Measurements from ENCODE around the gene ZYG11B. TPM values are rescaled to one million over a fixed set of nuclear protein-coding genes. Genes with fewer than 3 reads are reported as not detected.
A peak's percentile ranks its signal among the peaks of the same experiment; 100 is the strongest.

Gene ZYG11B
- total and polyA plus RNA-seq, 9 of the 15 experiments (the other 6 are each of a cell fraction or from before 2014, with no cell fraction given) = 4.9 to 22.2 (median 12.2) TPM

- TF ChIP-seq ZNF407 (IDR thresholded peaks at IDR 0.05; ENCODE audit: low read depth) (0 out of 2 replicates have a peak, but pooled peaks have one; percentile 4), GABPB2 (CRISPR knock-in tag; conservative IDR thresholded peaks at IDR 0.05) (no peak), ZNF696 (CRISPR knock-in tag; conservative IDR thresholded peaks at IDR 0.05) (no peak), GABPB1 (CRISPR knock-in tag; IDR thresholded peaks at IDR 0.05) (no peak), EHMT2 (IDR thresholded peaks at IDR 0.05) (no peak), ZNF134 (CRISPR knock-in tag; conservative IDR thresholded peaks at IDR 0.05) (no peak), ELK3 (CRISPR knock-in tag; IDR thresholded peaks at IDR 0.05) (no peak), CEBPG (CRISPR knock-in tag; IDR thresholded peaks at IDR 0.05) (no peak), CEBPG (tag; conservative IDR thresholded peaks at IDR 0.05 in 1 of 2, IDR thresholded peaks at IDR 0.05 in 1 of 2) (no peak), BRD9 (IDR thresholded peaks at IDR 0.05; ENCODE audit: low read depth, partially characterized antibody) (no peak)
Observed at GRCh38 chr1:52727114-52727586, 897 bp downstream of the ZYG11B start (continued).

Data from K562 (cell line).